HG02623 (cell line): ENCODE data around the gene CUL3.
"Not testable (repeated sequence)": the region's sequence is repeated elsewhere in the genome, so short reads cannot be mapped to it uniquely, and the experiment has no call there.

Experiments used
- ATAC-seq: cut with Tn5 transposase; IDR thresholded peaks from one replicate; pipeline ENCODE4 v1.9.1; 2021; ENCODE audit warnings: moderate library complexity; ENCODE audit not compliant: unreplicated experiment

The CUL3 gene

GRCh38 chr2:224585211-224586088, at the start of gene CUL3:
CUL3 (minus strand) TSS chr2:224585363; CDS start chr2:224585009, 354 bp downstream.
- peak; percentile 73 for ATAC-seq

GRCh38 chr2:224630659-224631550, 45.7 kb upstream of the CUL3 start:
- no peak for ATAC-seq

GRCh38 chr2:224628416-224628815, 43.3 kb upstream of the CUL3 start:
- no peak for ATAC-seq

GRCh38 chr2:224626735-224627134, 41.6 kb upstream of the CUL3 start:
- no peak for ATAC-seq

- no peak for ATAC-seq
These were observed 28.6 kb upstream of the CUL3 start for GRCh38 chr2:224613543-224614286.

- no peak for ATAC-seq
These were observed 27.4 kb upstream of the CUL3 start for GRCh38 chr2:224612578-224612977.

GRCh38 chr2:224611938-224612337, 26.8 kb upstream of the CUL3 start:
- ATAC-seq, result no peak

GRCh38 chr2:224608104-224608503, 22.9 kb upstream of the CUL3 start:
- ATAC-seq, result no peak

- ATAC-seq, result not testable (repeated sequence)
These were observed 18.8 kb upstream of the CUL3 start for GRCh38 chr2:224603746-224604500.

GRCh38 chr2:224602778-224603375, 17.7 kb upstream of the CUL3 start:
- not testable (repeated sequence) for ATAC-seq

- no peak for ATAC-seq
These were observed 16.8 kb upstream of the CUL3 start for GRCh38 chr2:224601923-224602322.

- no peak for ATAC-seq
These were observed 13.5 kb upstream of the CUL3 start for GRCh38 chr2:224598678-224599077.

GRCh38 chr2:224596289-224596688, 11.1 kb upstream of the CUL3 start:
- no peak for ATAC-seq

GRCh38 chr2:224595518-224595917, 10.4 kb upstream of the CUL3 start:
- no peak for ATAC-seq

- no peak for ATAC-seq
These were observed 9.7 kb upstream of the CUL3 start for GRCh38 chr2:224594840-224595239.

GRCh38 chr2:224591220-224591619, 6.1 kb upstream of the CUL3 start:
- ATAC-seq, result no peak

GRCh38 chr2:224586127-224586695, 1.0 kb upstream of the CUL3 start:
- ATAC-seq, result no peak

GRCh38 chr2:224584785-224585210, 365 bp downstream of the CUL3 start:
- peak; percentile 21 for ATAC-seq

- ATAC-seq, result peak; percentile 1
These were observed 915 bp downstream of the CUL3 start for GRCh38 chr2:224584111-224584784.
